ENCODE results near the gene GRIFIN.

GRIFIN gene

DNA sequence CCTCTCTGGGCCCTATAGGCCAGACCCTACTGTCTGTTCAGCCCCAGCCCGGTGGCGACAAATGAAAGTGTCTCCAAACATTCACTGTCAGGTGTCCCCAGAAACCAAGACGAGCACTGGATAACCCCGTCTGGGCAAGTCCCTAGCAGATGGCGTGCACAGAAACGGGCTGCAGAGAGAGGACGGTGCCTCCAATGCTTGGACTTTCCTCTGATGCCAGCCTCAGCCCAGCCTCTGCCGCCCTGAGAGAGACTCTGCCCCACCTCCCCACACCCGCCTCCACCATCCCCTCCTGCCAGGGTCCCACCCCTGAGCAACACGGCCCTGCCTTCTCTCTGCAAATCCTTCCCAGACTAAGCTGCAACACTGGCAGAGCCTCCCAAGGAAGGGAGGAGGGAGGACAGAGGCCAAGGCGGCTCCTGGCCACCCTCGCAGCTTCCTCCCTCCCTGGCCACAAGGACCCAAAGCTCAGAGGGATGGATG lies 36.0 kb upstream of the GRIFIN start:
- peak overlapping the region in 1 of 2 donors; percentile 75 for H3K27ac ChIP-seq
- peak overlapping the region; percentile 11 for H3K4me3 ChIP-seq
- TF ChIP-seq CTCF (IDR thresholded peaks at IDR 0.05) = no peak
- DNase-seq (ENCODE audit: low spot score) = no peak

DNA sequence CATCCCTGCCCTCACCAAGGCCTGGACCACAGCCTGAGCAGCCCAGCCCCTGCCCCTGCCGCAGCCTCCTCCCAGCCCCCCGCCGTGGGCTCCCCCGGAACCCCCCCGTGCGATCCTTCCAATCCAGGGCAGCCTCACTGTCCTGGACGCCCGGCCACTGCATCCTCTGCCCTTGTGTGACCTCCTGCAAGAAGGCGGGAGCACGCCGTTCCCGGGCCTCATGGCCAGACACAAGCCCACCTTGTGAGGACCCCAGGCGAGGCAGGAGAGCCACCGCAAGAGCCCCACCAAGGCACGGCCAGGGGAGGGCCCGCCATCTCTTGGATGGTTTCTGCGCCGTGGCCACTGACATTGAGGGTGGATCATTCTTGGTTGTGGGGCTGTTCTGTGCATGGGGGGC lies 35.6 kb upstream of the GRIFIN start:
- Histone ChIP-seq H3K27ac (peak overlapping the region in 1 of 2 donors; percentile 75), H3K4me3 (peak overlapping the region; percentile 11)
- TF ChIP-seq CTCF (IDR thresholded peaks at IDR 0.05) = no peak
- no peak for DNase-seq (ENCODE audit: low spot score)

GRCh38 chr7:2510909-2511768 lies 34.9 kb upstream of the GRIFIN start:
- peak overlapping the region; percentile 11 for H3K4me3 ChIP-seq
- no peak for DNase-seq (ENCODE audit: low spot score)
- no peak for TF ChIP-seq CTCF (IDR thresholded peaks at IDR 0.05)
- H3K27ac ChIP-seq = peak overlapping the region in 1 of 2 donors; percentile 75

GRCh38 chr7:2510130-2510776 lies 34.1 kb upstream of the GRIFIN start:
- Histone ChIP-seq H3K4me3 (no peak overlapping the region), H3K27ac (peak overlapping the region in 1 of 2 donors; percentile 40)
- DNase-seq (ENCODE audit: low spot score) = no peak
- TF ChIP-seq CTCF (IDR thresholded peaks at IDR 0.05) = no peak

DNA sequence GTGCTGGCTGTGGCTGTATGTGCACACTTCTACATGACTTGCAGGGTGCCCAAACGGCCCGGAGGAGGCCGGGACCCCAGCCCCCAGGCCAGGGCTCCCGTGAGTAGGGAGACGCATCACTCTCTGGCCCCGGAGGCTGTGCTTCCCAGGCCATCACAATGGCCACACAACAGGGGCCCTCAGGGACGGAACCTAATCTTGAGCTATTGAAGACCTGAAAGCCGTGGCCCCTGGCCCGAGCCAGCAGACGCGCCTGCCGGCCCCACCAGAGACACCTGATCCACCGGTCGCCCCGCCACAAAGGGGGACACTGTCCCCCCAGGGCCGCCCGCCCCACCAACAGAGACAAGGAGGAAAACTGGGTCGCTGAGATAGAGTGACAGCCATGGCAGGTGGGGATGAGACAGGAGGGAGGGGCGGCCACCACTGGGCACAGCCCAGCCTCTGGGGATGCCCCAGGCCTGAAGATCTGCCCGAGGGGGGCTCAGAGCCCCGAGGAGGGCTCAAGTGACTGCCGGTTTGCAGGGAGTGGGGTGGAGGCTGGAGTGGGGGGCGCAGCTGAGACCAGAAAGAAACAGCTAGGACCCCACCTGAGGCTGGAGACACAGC lies 33.2 kb upstream of the GRIFIN start:
- Histone ChIP-seq H3K4me3 (no peak overlapping the region), H3K27ac (peak overlapping the region in 1 of 2 donors; percentile 51)
- TF ChIP-seq CTCF (IDR thresholded peaks at IDR 0.05) = no peak
- DNase-seq (ENCODE audit: low spot score) = no peak

DNA sequence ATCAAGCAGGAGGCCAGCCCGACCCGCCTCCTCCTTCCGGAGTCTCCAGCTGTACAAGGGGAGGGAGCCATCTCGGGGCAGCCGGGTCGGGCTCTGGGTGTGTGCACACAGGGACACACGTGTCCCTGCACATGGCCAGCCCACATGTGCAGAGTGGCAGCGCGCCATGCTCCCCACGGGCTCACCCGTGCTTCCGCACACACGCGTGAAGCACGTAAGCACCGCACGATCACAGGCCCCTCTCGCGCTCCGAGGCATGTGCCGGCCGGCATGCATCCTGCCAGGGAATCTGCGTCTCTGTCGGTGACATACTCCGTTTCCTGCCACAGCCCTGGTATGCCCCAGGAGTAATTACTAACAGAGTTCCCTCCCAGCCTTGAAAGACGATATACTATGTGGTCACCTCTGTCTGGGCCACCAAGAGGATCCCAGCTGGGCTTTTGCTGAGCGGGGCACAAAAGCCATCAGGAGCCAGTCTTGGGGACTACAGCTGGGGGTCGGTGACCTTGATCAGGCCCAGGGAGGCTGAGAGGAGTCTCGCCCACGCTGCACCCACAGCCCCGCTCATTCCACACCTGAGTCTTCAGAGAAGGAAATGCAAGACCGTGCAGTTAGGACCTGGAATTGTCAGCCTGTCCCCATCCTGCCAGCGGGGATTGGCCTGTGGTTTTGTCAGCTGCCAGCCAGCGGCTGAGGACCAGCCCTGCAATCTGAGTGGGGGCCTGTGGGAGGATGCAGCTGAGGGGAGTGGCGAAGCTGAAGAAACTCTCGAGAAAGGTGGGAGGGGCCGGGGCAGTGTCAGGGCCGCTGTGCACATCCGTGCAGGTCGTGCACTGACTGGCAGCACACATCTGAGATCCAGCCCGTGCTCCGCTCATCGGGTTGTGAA lies 32.4 kb upstream of the GRIFIN start:
- H3K4me3 ChIP-seq = peak overlapping the region; percentile 21
- TF ChIP-seq CTCF (IDR thresholded peaks at IDR 0.05) = no peak
- DNase-seq (ENCODE audit: low spot score) = no peak
- H3K27ac ChIP-seq = peak overlapping the region in 1 of 2 donors; percentile 51

All from coronary artery (tissue), 2 donors.